HCT116 (cell line): ENCODE measurements around the gene TECTA. TPM values are rescaled to one million over a fixed set of nuclear protein-coding genes. Genes with fewer than 3 reads are reported as not detected.

ENCODE experiments used
- ATAC-seq: fragments of 200-7000 bp; cut with Tn5 transposase; 2 replicates; pipeline ENCODE4 v1.9.1; 2020; ENCODE audit warnings: mild to moderate bottlenecking, moderate library complexity
- BruUV-seq: library from RNA; stranded (reverse); fragments of 400-500 nt; replicated peaks from 2 replicates; lab custom pipeline; 2021; lab: Mats Ljungman, UMichigan
- CTCF ChIA-PET: fragments of 300-600 bp; sonication (Branson Sonifier 250); formaldehyde crosslinking; loops from one replicate; lab custom pipeline; 2021; ENCODE audit warnings: antibody characterized with exemption; lab: Charles Lee
- POLR2A ChIA-PET: fragments of 300-600, 350-600 bp; sonication (Branson Sonifier 250); formaldehyde crosslinking; loops from one replicate; lab custom pipeline; 2021; ENCODE audit warnings: antibody characterized with exemption; lab: Charles Lee
- RAD21 ChIA-PET, 2 experiments: fragments of 300-600 bp; sonication (Branson Sonifier 250); formaldehyde crosslinking; loops; one replicate each; lab custom pipeline; 2023; ENCODE audit warnings: low total read pairs in 2 of 2; ENCODE audit not compliant: uncharacterized antibody in 2 of 2, unreplicated experiment in 2 of 2, low non-redundant PET in 1 of 2; lab: Charles Lee
- DNase-seq: peaks from one replicate; pipeline ENCODE4 v3.0.0-alpha.2; 2010; ENCODE audit warnings: low read depth, low spot score
- H2AFZ ChIP-seq: fragments of 200-600 bp; shearing (Covaris generic), sonication (generic); 2 replicates; pipeline ENCODE4 v1.6.1; 2017; ENCODE audit warnings: low read depth, mixed run types, mixed read lengths, antibody characterized with exemption, low read length; ENCODE audit not compliant: poor library complexity, severe bottlenecking
- H3K27ac ChIP-seq: 2 replicates; pipeline ENCODE4 v1.5.1; 2012; ENCODE audit warnings: low read depth, low read length
- H3K27me3 ChIP-seq: fragments of 200-600 bp; sonication (generic); 2 replicates; pipeline ENCODE4 v1.6.1; 2016; ENCODE audit warnings: mixed run types, low read length, mixed read lengths; ENCODE audit not compliant: insufficient read depth
- H3K36me3 ChIP-seq, 2 experiments: fragments of 200-500 bp in 1 of 2; fragments of 200-600 bp in 1 of 2; sonication (Bioruptor generic) in 1 of 2; sonication (generic) in 1 of 2; 2 replicates each; pipeline versions ENCODE4 v1.5.1 to v1.6.1; 2014 to 2016; ENCODE audit warnings: low read length in 2 of 2, inconsistent platforms in 1 of 2, mixed read lengths in 1 of 2, mixed run types in 1 of 2; ENCODE audit not compliant: insufficient read depth in 2 of 2, control insufficient read depth in 1 of 2
- H3K4me1 ChIP-seq, 2 experiments: fragments of 200-600 bp in 1 of 2; sonication (generic) in 1 of 2; 2 replicates each; pipeline versions ENCODE4 v1.5.1 to v1.6.1; 2012 to 2017; ENCODE audit warnings: low read length in 2 of 2, inconsistent platforms in 1 of 2, mild to moderate bottlenecking in 1 of 2, mixed read lengths in 1 of 2, mixed run types in 1 of 2, moderate library complexity in 1 of 2; ENCODE audit not compliant: insufficient read depth in 2 of 2, control insufficient read depth in 1 of 2
- H3K4me2 ChIP-seq: fragments of 200-600 bp; sonication (generic); 2 replicates; pipeline ENCODE4 v1.6.1; 2017; ENCODE audit warnings: mixed run types, low read length, mixed read lengths
- H3K4me3 ChIP-seq, 2 experiments: fragments of 200-600 bp in 1 of 2; sonication (generic) in 1 of 2; replicated peaks in 1 of 2; 2 replicates each; pipeline ENCODE4 v1.5.1; 2011 to 2016; ENCODE audit warnings: low read length in 2 of 2, control low read depth in 1 of 2, low read depth in 1 of 2, mild to moderate bottlenecking in 1 of 2, mixed read lengths in 1 of 2, mixed run types in 1 of 2
- H3K79me2 ChIP-seq: fragments of 200-600 bp; sonication (generic); 2 replicates; pipeline ENCODE4 v1.6.1; 2017; ENCODE audit warnings: mild to moderate bottlenecking, mixed run types, low read length, moderate library complexity, mixed read lengths; ENCODE audit not compliant: insufficient read depth
- H3K9ac ChIP-seq: fragments of 200-600 bp; sonication (generic); 2 replicates; pipeline ENCODE4 v1.6.1; 2016; ENCODE audit warnings: low read length, mixed read lengths
- H3K9me2 ChIP-seq: fragments of 200-600 bp; sonication (generic), shearing (Covaris generic); 2 replicates; pipeline ENCODE4 v1.6.1; 2017; ENCODE audit warnings: mixed run types, mild to moderate bottlenecking, moderate library complexity; ENCODE audit not compliant: insufficient read depth
- H3K9me3 ChIP-seq, 2 experiments: fragments of 200-500 bp in 1 of 2; fragments of 200-600 bp in 1 of 2; sonication (Bioruptor generic) in 1 of 2; sonication (generic) in 1 of 2; 2 replicates each; pipeline ENCODE4 v1.6.1; 2014 to 2017; ENCODE audit warnings: low read length in 2 of 2, mixed read lengths in 2 of 2, inconsistent platforms in 1 of 2, low read depth in 1 of 2, mild to moderate bottlenecking in 1 of 2, mixed run types in 1 of 2, moderate library complexity in 1 of 2; ENCODE audit not compliant: control insufficient read depth in 1 of 2, insufficient read depth in 1 of 2
- H4K20me1 ChIP-seq: fragments of 200-600 bp; sonication (generic), shearing (Covaris generic); 2 replicates; pipeline ENCODE4 v1.6.1; 2017; ENCODE audit warnings: mixed run types, mild to moderate bottlenecking, moderate library complexity; ENCODE audit not compliant: insufficient read depth
- CBX3 ChIP-seq: IDR thresholded peaks from 2 replicates; pipeline ENCODE4 v1.6.1; 2012; ENCODE audit warnings: low read depth
- CTCF ChIP-seq, 3 experiments: fragments of 200-600 bp in 1 of 3; sonication (generic) in 1 of 3; IDR thresholded peaks in 2 of 3; conservative IDR thresholded peaks in 1 of 3; 2 replicates each; pipeline ENCODE4 v1.5.1; 2012 to 2017; ENCODE audit warnings: low read depth in 2 of 3, low read length in 2 of 3, antibody characterized with exemption in 1 of 3, borderline replicate concordance in 1 of 3, control low read depth in 1 of 3, mild to moderate bottlenecking in 1 of 3, mixed read lengths in 1 of 3, mixed run types in 1 of 3, moderate library complexity in 1 of 3; ENCODE audit not compliant: insufficient read depth in 1 of 3
- EGR1 ChIP-seq: IDR thresholded peaks from 2 replicates; pipeline ENCODE4 v1.6.1; 2012; ENCODE audit warnings: low read depth
- EZH2 ChIP-seq: fragments of 200-600 bp; sonication (generic); IDR thresholded peaks from 2 replicates; pipeline ENCODE4 v1.6.1; 2017; ENCODE audit warnings: antibody characterized with exemption, mixed run types
- MAX ChIP-seq: IDR thresholded peaks from 2 replicates; pipeline ENCODE4 v1.6.1; 2012
- POLR2A ChIP-seq: IDR thresholded peaks from 2 replicates; pipeline ENCODE4 v1.7.0; 2011; ENCODE audit warnings: borderline replicate concordance; ENCODE audit not compliant: insufficient read depth, insufficient read length; ENCODE audit errors: extremely low read depth
- POLR2AphosphoS5 ChIP-seq: IDR thresholded peaks from 2 replicates; pipeline ENCODE4 v1.6.1; 2011; ENCODE audit warnings: mild to moderate bottlenecking, low read depth, low read length, moderate library complexity
- RAD21 ChIP-seq: IDR thresholded peaks from 2 replicates; pipeline ENCODE4 v1.6.1; 2012; ENCODE audit warnings: low read depth, mild to moderate bottlenecking
- REST ChIP-seq: IDR thresholded peaks from 2 replicates; pipeline ENCODE4 v1.6.1; 2012; ENCODE audit warnings: low read depth
- SIN3A ChIP-seq: IDR thresholded peaks from 2 replicates; pipeline ENCODE4 v1.6.1; 2012; ENCODE audit warnings: low read depth
- SP1 ChIP-seq: IDR thresholded peaks from 2 replicates; pipeline ENCODE4 v1.6.1; 2012; ENCODE audit warnings: low read depth
- SRF ChIP-seq: IDR thresholded peaks from 2 replicates; pipeline ENCODE4 v1.6.1; 2012; ENCODE audit warnings: low read depth
- TCF7L2 ChIP-seq: IDR thresholded peaks from 2 replicates; pipeline ENCODE4 v1.7.0; 2011; ENCODE audit warnings: borderline replicate concordance, inconsistent platforms; ENCODE audit not compliant: insufficient read depth, insufficient read length; ENCODE audit errors: extremely low read depth
- YY1 ChIP-seq: IDR thresholded peaks from 2 replicates; pipeline ENCODE4 v1.6.1; 2011; ENCODE audit warnings: low read length, low read depth, moderate library complexity, mild to moderate bottlenecking; ENCODE audit not compliant: insufficient replicate concordance; ENCODE audit errors: extremely low read depth
- ZFX ChIP-seq: fragments of 450-650 bp; IDR thresholded peaks from 2 replicates; pipeline ENCODE4 v1.6.1; 2017
- intact Hi-C: fragments of 100-400 bp; cut with micrococcal nuclease; formaldehyde crosslinking; loops from 2 replicates; pipeline ENCODE4 v1.10.0; 2022
- total RNA-seq: library from RNA; stranded (reverse); gene quantifications from one replicate; pipeline ENCODE4 v1.2.1, GENCODE V29; 2021; ENCODE audit not compliant: unreplicated experiment

TECTA gene
- total RNA-seq, 1 experiment from 2014 or later = 0.81 TPM

GRCh38 chr11:121059605-121060004 is 41.4 kb upstream of the TECTA start:
- ATAC-seq (no peak), DNase-seq (no peak)
- Histone ChIP-seq H2AFZ (no peak overlapping the region), H3K4me3 (no peak overlapping the region), H4K20me1 (no peaks in the 10 kb centered on the region), H3K4me1 (no peaks in the 10 kb centered on the region), H3K9ac (no peak overlapping the region), H3K79me2 (no peaks in the 10 kb centered on the region), H3K9me3 (no peaks in the 10 kb centered on the region), H3K27me3 (no peaks in the 10 kb centered on the region), H3K36me3 (peaks cover 4 to 7% of the 10 kb centered on the region in 2 experiments; a peak in 3 of 4 replicates), H3K27ac (no peak overlapping the region), H3K9me2 (no peaks in the 10 kb centered on the region), H3K4me2 (no peak overlapping the region)
- RAD21 ChIA-PET = no interaction called here
- no TSS peak for BruUV-seq
- TF ChIP-seq SP1 (no peak), POLR2AphosphoS5 (no peak), POLR2A (no peak), CBX3 (no peak), REST (no peak), EZH2 (no peak), CTCF (IDR thresholded peaks at IDR 0.05 in 2 of 3, conservative IDR thresholded peaks at IDR 0.05 in 1 of 3; ENCODE audit: borderline replicate concordance in 1 of 3, insufficient read depth in 1 of 3, low read depth in 2 of 3, low read length in 2 of 3) (no peak), SIN3A (no peak), TCF7L2 (no peak), RAD21 (no peak), YY1 (no peak), EGR1 (no peak), MAX (no peak), SRF (no peak), ZFX (no peak)
- CTCF ChIA-PET = interaction anchor here (1.5 kb wide), 1 partner anchor 45 kb away, joined by 4 read pairs; no protein-coding TSS in a partner anchor
- POLR2A ChIA-PET = no interaction called here
- intact Hi-C loops = no loop called here
